HepG2 (cell line): ENCODE measurements around the gene VAV2. TPM values are rescaled to one million over a fixed set of nuclear protein-coding genes. Genes with fewer than 3 reads are reported as not detected.
A peak's percentile ranks its signal among the peaks of the same experiment; 100 is the strongest.

Experiments
- CBFB ChIP-seq: sonication (generic); formaldehyde crosslinking; IDR thresholded peaks from 2 replicates; pipeline ENCODE4 v1.4.0; 2020; ENCODE audit warnings: missing genetic modification reagents
- CCDC6 ChIP-seq: sonication (generic); formaldehyde crosslinking; IDR thresholded peaks from 2 replicates; pipeline ENCODE4 v1.8.1; 2022; ENCODE audit warnings: mild to moderate bottlenecking, missing genetic modification reagents, moderate library complexity
- CSRNP2 ChIP-seq: sonication (generic); formaldehyde crosslinking; conservative IDR thresholded peaks from 2 replicates; pipeline ENCODE4 v1.8.0; 2022; ENCODE audit warnings: low read depth, missing genetic modification reagents
- ETV5 ChIP-seq: IDR thresholded peaks from 2 replicates; pipeline ENCODE4 v1.6.1; 2018; ENCODE audit warnings: missing biosample characterization, missing genetic modification reagents, inconsistent platforms, borderline replicate concordance
- HINFP ChIP-seq: sonication (generic); formaldehyde crosslinking; IDR thresholded peaks from 2 replicates; pipeline ENCODE4 v1.4.0; 2020; ENCODE audit warnings: low read depth, mild to moderate bottlenecking, missing genetic modification reagents
- KLF16 ChIP-seq, 2 experiments: sonication (generic) in 1 of 2; formaldehyde crosslinking in 1 of 2; IDR thresholded peaks; 2 replicates each; pipeline versions ENCODE4 v1.6.1 to v1.8.0; 2016 to 2023; ENCODE audit warnings: missing genetic modification reagents in 2 of 2, missing compliant biosample characterization in 1 of 2
- NBN ChIP-seq: fragments of 450-650 bp; conservative IDR thresholded peaks from 2 replicates; pipeline ENCODE4 v1.6.1; 2017
- NR2C2 ChIP-seq: sonication (generic); formaldehyde crosslinking; IDR thresholded peaks from 2 replicates; pipeline ENCODE4 v1.4.0; 2020; ENCODE audit warnings: missing genetic modification reagents, mild to moderate bottlenecking, moderate library complexity, borderline replicate concordance
- NR2F1 ChIP-seq, 2 experiments: fragments of 450-650 bp in 1 of 2; formaldehyde crosslinking in 1 of 2; IDR thresholded peaks; 2 replicates each; pipeline versions ENCODE4 v1.5.0 to v1.6.1; 2016 to 2020; ENCODE audit warnings: mild to moderate bottlenecking in 1 of 2, missing compliant biosample characterization in 1 of 2, missing genetic modification reagents in 1 of 2, moderate library complexity in 1 of 2
- RELA ChIP-seq: sonication (generic); formaldehyde crosslinking; IDR thresholded peaks from 2 replicates; pipeline ENCODE4 v1.4.0; 2020; ENCODE audit warnings: missing genetic modification reagents
- ZC3H13 ChIP-seq: sonication (generic); formaldehyde crosslinking; IDR thresholded peaks from 2 replicates; pipeline ENCODE4 v1.8.1; 2023; ENCODE audit warnings: mild to moderate bottlenecking, missing genetic modification reagents, moderate library complexity
- ZC3H4 ChIP-seq: sonication (generic); formaldehyde crosslinking; IDR thresholded peaks from 2 replicates; pipeline ENCODE4 v1.4.0; 2020; ENCODE audit warnings: missing genetic modification reagents, borderline replicate concordance
- ZNF281 ChIP-seq: sonication (generic); formaldehyde crosslinking; IDR thresholded peaks from 2 replicates; pipeline ENCODE4 v1.4.0; 2020; ENCODE audit warnings: missing genetic modification reagents, borderline replicate concordance
- ZNF484 ChIP-seq: sonication (generic); formaldehyde crosslinking; IDR thresholded peaks from 2 replicates; pipeline ENCODE4 v1.5.1; 2020; ENCODE audit warnings: mild to moderate bottlenecking, low read depth, missing genetic modification reagents, borderline replicate concordance
- ZNF674 ChIP-seq: sonication (generic); formaldehyde crosslinking; IDR thresholded peaks from 2 replicates; pipeline ENCODE4 v1.5.0; 2020; ENCODE audit warnings: low read depth, mild to moderate bottlenecking, missing genetic modification reagents
- ZNF749 ChIP-seq: sonication (generic); formaldehyde crosslinking; IDR thresholded peaks from 2 replicates; pipeline ENCODE4 v1.8.0; 2022; ENCODE audit warnings: mild to moderate bottlenecking, missing genetic modification reagents, moderate library complexity, borderline replicate concordance
- ZNF891 ChIP-seq: sonication (generic); formaldehyde crosslinking; IDR thresholded peaks from 2 replicates; pipeline ENCODE4 v1.5.0; 2020; ENCODE audit warnings: mild to moderate bottlenecking, missing genetic modification reagents
- polyA plus RNA-seq, 8 experiments: library from polyadenylated mRNA; depleted of rRNA in 3 of 8; stranded (reverse) in 7 of 8; unstranded in 1 of 8; fragments of >200 nt; fragmentation: Illumina TruSeq in 4 of 8; extraction: Trizol in 4 of 8; gene quantifications; 2 replicates each; pipeline versions ENCODE4 v1.2.1 to v1.2.3, GENCODE V29; 2011 to 2016; ENCODE audit warnings: low read depth in 4 of 8, missing spikeins in 1 of 8, mixed read lengths in 1 of 8; ENCODE audit not compliant: insufficient read depth in 1 of 8
- total RNA-seq, 5 experiments: library from RNA; depleted of rRNA; stranded (reverse); fragments of >200 nt; fragmentation: Illumina TruSeq; extraction: Trizol; gene quantifications; 2 replicates each; pipeline ENCODE4 v1.2.3, GENCODE V29; 2016; ENCODE audit warnings: low read depth in 1 of 5
- TF ChIP-seq, protein P1 (sequence below): sonication (generic); formaldehyde crosslinking; IDR thresholded peaks from 2 replicates; pipeline ENCODE4 v1.4.0; 2020; ENCODE audit warnings: mild to moderate bottlenecking, missing genetic modification reagents
- TF ChIP-seq, protein P2 (sequence below): sonication (generic); formaldehyde crosslinking; IDR thresholded peaks from 2 replicates; pipeline ENCODE4 v1.4.0; 2020; ENCODE audit warnings: mild to moderate bottlenecking, missing genetic modification reagents
- TF ChIP-seq, protein P3 (sequence below): sonication (generic); formaldehyde crosslinking; IDR thresholded peaks from 2 replicates; pipeline ENCODE4 v1.4.0; 2020; ENCODE audit warnings: missing genetic modification reagents

The VAV2 gene
- total and polyA plus RNA-seq, 2 of the 13 experiments (the other 11 are each of a cell fraction or from before 2014, with no cell fraction given), result 22.5 to 22.9 TPM

GRCh38 chr9:133812077-133812868, 179.9 kb downstream of the VAV2 start (continued):
- TF ChIP-seq CSRNP2 (CRISPR knock-in tag) (no peak), RELA (CRISPR knock-in tag) (no peak), NR2C2 (CRISPR knock-in tag) (peak; percentile 54; the same call in 1 of the 2 replicates), ZC3H13 (no peak), ZNF674 (CRISPR knock-in tag) (no peak), ZNF891 (CRISPR knock-in tag) (no peak), ETV5 (CRISPR knock-in tag) (peak; percentile 62; the same call in 1 of the 2 replicates), ZNF484 (no peak), ZC3H4 (CRISPR knock-in tag) (no peak), KLF16 (CRISPR knock-in tag; IDR thresholded peaks at IDR 0.05) (no peak), HINFP (CRISPR knock-in tag) (no peak), CBFB (CRISPR knock-in tag) (no peak), CCDC6 (CRISPR knock-in tag) (no peak), NR2F1 (CRISPR knock-in tag; IDR thresholded peaks at IDR 0.05) (no peak), NBN (no peak), ZNF281 (no peak), ZNF749 (no peak)
- TF ChIP-seq, protein P1, sequence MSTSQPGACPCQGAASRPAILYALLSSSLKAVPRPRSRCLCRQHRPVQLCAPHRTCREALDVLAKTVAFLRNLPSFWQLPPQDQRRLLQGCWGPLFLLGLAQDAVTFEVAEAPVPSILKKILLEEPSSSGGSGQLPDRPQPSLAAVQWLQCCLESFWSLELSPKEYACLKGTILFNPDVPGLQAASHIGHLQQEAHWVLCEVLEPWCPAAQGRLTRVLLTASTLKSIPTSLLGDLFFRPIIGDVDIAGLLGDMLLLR (CRISPR knock-in tag), result no peak
- TF ChIP-seq, protein P2, sequence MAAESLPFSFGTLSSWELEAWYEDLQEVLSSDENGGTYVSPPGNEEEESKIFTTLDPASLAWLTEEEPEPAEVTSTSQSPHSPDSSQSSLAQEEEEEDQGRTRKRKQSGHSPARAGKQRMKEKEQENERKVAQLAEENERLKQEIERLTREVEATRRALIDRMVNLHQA, result no peak
- TF ChIP-seq, protein P3, sequence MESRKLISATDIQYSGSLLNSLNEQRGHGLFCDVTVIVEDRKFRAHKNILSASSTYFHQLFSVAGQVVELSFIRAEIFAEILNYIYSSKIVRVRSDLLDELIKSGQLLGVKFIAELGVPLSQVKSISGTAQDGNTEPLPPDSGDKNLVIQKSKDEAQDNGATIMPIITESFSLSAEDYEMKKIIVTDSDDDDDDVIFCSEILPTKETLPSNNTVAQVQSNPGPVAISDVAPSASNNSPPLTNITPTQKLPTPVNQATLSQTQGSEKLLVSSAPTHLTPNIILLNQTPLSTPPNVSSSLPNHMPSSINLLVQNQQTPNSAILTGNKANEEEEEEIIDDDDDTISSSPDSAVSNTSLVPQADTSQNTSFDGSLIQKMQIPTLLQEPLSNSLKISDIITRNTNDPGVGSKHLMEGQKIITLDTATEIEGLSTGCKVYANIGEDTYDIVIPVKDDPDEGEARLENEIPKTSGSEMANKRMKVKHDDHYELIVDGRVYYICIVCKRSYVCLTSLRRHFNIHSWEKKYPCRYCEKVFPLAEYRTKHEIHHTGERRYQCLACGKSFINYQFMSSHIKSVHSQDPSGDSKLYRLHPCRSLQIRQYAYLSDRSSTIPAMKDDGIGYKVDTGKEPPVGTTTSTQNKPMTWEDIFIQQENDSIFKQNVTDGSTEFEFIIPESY (CRISPR knock-in tag), result no peak
